Duodenal mucosa (tissue), 2 donors: ENCODE data around the gene GGTLC2.
"Not testable (repeated sequence)": the region's sequence is repeated elsewhere in the genome, so short reads cannot be mapped to it uniquely, and the experiment has no call there.

Experiments used
- H3K27ac ChIP-seq: one replicate; pipeline ENCODE4 v1.7.0; 2013; ENCODE audit warnings: low read depth, low read length
- H3K27me3 ChIP-seq, 2 donors: one replicate each; pipeline ENCODE4 v1.7.0; 2013; ENCODE audit warnings: low read length in 2 of 2, control low read depth in 1 of 2; ENCODE audit not compliant: insufficient read depth in 2 of 2, control insufficient read depth in 1 of 2
- H3K36me3 ChIP-seq, 2 donors: one replicate each; pipeline ENCODE4 v1.7.0; 2013; ENCODE audit warnings: low read length in 2 of 2, control low read depth in 1 of 2; ENCODE audit not compliant: insufficient read depth in 2 of 2, control insufficient read depth in 1 of 2
- H3K4me1 ChIP-seq, 2 donors: one replicate each; pipeline ENCODE4 v1.7.0; 2013; ENCODE audit warnings: low read length in 2 of 2, control low read depth in 1 of 2; ENCODE audit not compliant: insufficient read depth in 2 of 2, control insufficient read depth in 1 of 2
- H3K4me3 ChIP-seq, 2 donors: one replicate each; pipeline ENCODE4 v1.7.0; 2013; ENCODE audit warnings: low read length in 2 of 2, low read depth in 1 of 2
- H3K9ac ChIP-seq, 2 donors: one replicate each; pipeline ENCODE4 v1.7.0; 2013; ENCODE audit warnings: low read length in 2 of 2, low read depth in 1 of 2
- H3K9me3 ChIP-seq, 2 donors: one replicate each; pipeline ENCODE4 v1.7.0; 2013; ENCODE audit warnings: low read length in 2 of 2, control low read depth in 1 of 2; ENCODE audit not compliant: control insufficient read depth in 1 of 2

The GGTLC2 gene

DNA sequence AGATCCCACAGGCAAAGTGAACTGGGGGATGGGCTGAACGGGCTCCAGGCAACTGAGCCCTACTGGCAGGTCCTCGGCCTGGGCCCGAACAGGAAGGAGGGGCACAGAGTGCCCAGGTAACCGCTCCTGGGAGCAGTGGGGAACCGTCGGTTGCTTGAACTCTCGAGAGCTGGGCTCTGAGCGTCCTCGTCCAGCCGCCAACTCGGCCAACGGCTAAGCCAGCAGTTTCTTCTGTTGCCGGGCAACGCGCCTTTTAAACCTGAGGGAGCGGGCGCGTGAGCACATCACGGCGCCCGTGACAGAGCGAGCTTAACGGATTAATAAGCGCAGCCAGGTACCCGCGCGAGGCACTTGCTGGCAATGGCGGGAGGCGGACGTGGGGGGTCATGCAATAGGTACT lies at the start of gene GGTLC2:
GGTLC2 (plus strand) TSS at position 301 of the 400 bp plus-strand sequence. CDS start 1,732 bp downstream, outside the sequence.
- H3K4me3 ChIP-seq, H3K27me3 ChIP-seq, H3K9ac ChIP-seq, H3K27ac ChIP-seq, H3K36me3 ChIP-seq, H3K4me1 ChIP-seq, H3K9me3 ChIP-seq: not testable (repeated sequence)

DNA sequence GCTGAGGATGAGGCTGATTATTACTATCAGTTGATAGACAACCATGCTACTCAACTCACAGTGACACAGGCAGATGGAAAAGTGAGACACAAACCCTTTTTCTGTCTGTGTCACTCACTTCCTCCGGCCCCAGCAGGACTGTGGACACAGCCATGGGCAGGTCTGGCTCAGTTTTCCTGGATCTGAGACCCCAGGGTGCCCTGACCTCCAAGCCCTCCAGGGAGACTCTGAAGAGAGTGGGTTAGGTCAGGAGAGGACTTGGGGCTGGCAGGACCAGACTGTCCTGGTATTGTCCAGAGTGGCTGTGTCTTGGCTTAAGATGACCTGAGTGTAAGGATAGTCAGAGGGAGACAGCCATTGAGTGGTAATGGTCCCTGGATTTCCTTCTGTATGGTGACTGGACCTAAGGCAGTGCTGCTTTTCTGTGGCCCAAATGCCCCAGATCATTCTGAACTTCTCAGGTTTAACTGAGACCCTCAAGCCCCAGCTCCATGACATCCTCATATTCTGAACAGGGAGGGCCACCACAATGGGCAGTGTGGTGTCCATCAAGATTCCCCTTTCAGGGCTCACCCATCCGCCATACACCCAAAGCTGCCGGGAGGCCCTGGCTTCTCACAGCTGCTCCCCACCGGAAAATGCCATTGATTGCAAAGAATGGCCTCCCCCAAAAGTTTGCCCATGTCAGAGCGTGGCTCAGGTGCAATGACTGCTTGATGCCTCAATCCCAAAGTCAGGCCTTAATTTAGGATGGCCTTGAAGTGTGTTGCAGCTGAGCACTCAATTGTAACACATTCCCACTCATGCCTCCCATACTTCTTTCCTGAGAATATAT lies 49.2 kb upstream of the GGTLC2 start:
- Histone ChIP-seq H3K36me3 (no peaks in the 10 kb centered on the region), H3K4me3 (no peak overlapping the region), H3K27me3 (peaks cover 0 to 5% of the 10 kb centered on the region in 2 donors), H3K9ac (no peak overlapping the region), H3K27ac (no peak overlapping the region), H3K4me1 (no peaks in the 10 kb centered on the region), H3K9me3 (no peaks in the 10 kb centered on the region)

DNA sequence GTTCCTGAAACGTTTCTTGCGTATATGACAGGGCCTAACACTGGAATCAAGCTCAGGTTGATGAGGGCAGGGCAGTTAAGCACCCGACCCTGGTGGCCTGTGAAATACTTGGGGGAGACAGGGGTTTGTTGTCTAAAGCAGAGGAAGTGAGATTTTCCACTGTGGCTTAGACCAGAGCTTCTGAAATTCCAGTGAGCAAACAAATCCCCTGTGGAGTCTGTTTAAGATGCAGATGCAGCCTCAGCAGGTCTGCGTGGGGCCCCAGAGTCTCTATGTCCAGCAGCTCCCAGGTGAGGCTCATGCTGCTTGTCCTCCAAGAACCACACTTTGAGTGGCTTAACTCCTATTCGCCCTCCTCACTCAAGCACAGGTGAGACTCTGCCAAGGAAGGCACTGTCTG lies 46.3 kb upstream of the GGTLC2 start:
- Histone ChIP-seq H3K27ac (no peak overlapping the region), H3K9me3 (no peaks in the 10 kb centered on the region), H3K4me1 (no peaks in the 10 kb centered on the region), H3K27me3 (peaks cover 0 to under 1% of the 10 kb centered on the region in 2 donors), H3K4me3 (no peak overlapping the region), H3K36me3 (no peaks in the 10 kb centered on the region), H3K9ac (no peak overlapping the region)

DNA sequence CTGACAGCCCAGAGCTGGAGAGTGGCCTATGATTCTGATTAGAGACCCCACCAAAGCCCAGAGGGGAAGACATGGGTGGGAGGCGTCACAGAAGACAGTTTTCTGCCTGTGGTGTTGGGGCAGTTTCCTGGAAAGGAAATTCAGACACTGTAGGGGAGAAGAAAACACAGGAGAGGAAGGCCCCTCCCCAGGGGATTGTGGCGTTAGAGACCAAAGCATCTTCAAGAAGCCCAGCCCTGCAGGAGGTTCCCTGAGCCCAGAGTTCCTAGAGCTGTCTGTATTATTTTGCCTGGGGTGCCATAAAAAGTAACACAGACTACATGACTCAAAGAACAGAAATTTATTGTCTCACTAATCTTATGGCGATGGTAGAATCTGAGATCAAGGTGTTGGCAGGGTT lies 45.2 kb upstream of the GGTLC2 start:
- Histone ChIP-seq H3K4me1 (no peaks in the 10 kb centered on the region), H3K9ac (no peak overlapping the region), H3K9me3 (no peaks in the 10 kb centered on the region), H3K27ac (no peak overlapping the region), H3K36me3 (no peaks in the 10 kb centered on the region), H3K27me3 (no peaks in the 10 kb centered on the region), H3K4me3 (no peak overlapping the region)

DNA sequence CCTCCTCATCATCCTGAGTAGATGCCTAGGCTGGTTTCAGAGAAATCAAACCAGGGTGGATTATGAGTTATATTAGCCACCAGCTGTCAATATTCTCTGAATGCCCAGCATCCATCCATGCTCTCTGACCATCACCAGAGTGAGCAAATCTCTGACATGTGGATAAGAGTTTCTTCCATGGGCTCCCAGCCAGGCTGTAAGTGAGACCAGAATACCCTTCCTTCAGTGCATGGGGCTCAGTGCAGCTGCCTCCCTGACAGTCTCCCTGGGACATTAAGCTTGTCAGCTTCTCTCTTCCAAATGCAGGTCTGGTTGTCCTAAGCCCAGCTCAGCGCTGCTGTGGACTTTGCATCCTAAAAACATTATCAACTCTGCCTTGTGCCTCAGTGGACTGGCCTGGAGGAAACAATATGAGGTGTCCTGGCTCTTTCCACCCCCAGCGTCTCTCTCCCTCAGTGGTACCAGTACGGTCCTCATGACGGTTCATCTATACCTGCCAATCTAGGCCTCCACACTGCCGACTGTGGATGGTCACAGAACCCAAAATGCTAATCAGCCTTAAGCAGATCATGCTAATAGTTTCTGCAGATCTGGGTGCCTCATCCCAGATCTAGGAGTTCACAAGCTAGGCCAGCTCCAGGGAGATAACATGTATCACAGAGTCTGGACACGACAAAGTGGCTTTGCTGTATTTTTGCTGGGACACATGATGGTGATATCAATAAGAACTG lies 43.7 kb upstream of the GGTLC2 start:
- H3K4me1 ChIP-seq: no peaks in the 10 kb centered on the region
- no peaks in the 10 kb centered on the region for H3K9me3 ChIP-seq
- H3K27me3 ChIP-seq: no peaks in the 10 kb centered on the region
- no peaks in the 10 kb centered on the region for H3K36me3 ChIP-seq
- H3K9ac ChIP-seq: no peak overlapping the region
- H3K4me3 ChIP-seq: no peak overlapping the region
- no peak overlapping the region for H3K27ac ChIP-seq

DNA sequence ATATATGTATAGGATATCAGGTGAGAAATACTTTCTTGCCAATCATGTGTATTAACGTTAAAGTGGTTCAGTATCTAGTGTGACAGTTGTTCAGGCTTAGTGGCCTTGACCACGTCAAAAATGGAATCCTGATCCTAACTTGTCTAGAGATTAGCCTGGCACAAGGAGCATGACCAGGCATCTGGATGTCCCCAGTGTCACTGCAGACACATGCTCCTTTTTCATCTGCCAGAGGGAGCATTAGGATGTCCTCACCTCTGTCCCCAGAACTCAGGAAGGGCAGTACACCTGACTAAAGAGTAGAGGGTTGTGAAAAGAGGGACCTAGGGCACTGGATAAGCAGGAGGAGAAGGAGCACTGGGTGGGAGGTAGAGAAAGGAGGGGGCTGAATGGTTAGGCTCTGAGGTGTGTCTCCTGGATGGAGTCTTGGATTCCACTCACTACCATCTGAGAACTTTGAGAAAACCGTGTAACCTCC lies 40.9 kb upstream of the GGTLC2 start:
- no peaks in the 10 kb centered on the region for H3K36me3 ChIP-seq
- no peak overlapping the region for H3K4me3 ChIP-seq
- no peaks in the 10 kb centered on the region for H3K27me3 ChIP-seq
- no peak overlapping the region for H3K27ac ChIP-seq
- H3K9ac ChIP-seq: no peak overlapping the region
- H3K9me3 ChIP-seq: no peaks in the 10 kb centered on the region
- no peaks in the 10 kb centered on the region for H3K4me1 ChIP-seq

DNA sequence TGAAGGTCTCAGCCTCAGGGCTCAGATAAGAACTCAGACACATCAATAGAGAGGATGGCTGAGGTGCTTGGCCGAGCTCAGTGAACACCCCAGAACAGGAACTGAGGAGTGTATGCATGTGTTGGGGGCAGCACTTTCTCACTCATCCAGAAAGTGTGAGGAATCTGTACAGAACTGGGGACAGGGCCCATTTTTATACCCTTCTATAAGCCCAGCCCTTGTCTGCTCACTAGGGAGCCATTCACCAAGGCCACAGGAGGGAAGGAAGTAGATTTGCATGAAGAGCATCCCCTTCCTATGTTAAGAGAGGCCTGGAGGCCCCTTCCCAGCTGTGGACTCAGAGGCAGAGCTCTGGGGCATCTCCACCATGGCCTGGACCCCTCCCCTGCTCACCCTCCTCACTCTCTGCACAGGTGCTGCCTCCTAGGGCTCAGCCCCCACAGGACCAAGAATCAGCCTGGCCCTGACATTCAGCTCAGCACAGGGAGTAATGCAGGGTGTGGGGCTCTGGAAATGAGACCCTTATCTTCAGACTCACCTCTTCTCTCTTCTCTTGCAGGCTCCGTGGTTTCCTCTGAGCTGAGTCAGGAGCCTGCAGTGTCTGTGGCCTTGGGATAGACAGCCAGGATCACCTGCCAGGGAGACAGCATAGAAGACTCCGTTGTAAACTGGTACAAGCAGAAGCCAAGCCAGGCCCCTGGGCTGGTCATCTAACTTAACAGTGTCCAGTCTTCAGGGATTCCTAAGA lies 39.9 kb upstream of the GGTLC2 start:
- H3K36me3 ChIP-seq: no peaks in the 10 kb centered on the region
- no peaks in the 10 kb centered on the region for H3K27me3 ChIP-seq
- no peaks in the 10 kb centered on the region for H3K4me1 ChIP-seq
- no peaks in the 10 kb centered on the region for H3K9me3 ChIP-seq
- no peak overlapping the region for H3K4me3 ChIP-seq
- H3K9ac ChIP-seq: no peak overlapping the region
- no peak overlapping the region for H3K27ac ChIP-seq

DNA sequence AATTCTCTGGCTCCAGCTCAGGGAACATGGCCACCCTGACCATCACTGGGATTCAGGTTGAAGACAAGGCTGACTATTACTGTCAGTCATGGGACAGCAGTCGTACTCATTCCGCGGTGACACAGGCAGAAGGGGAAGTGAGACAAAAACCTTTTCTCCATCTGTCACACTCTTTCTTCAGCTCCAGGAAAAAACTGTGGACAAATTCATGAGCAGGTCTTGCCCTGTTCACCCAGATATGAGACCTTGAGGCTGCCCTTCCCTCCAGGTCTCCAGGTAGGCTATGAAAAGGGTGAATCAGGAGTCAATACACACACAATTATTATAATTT lies 39.4 kb upstream of the GGTLC2 start:
- Histone ChIP-seq H3K27me3 (no peaks in the 10 kb centered on the region), H3K4me3 (no peak overlapping the region)

DNA sequence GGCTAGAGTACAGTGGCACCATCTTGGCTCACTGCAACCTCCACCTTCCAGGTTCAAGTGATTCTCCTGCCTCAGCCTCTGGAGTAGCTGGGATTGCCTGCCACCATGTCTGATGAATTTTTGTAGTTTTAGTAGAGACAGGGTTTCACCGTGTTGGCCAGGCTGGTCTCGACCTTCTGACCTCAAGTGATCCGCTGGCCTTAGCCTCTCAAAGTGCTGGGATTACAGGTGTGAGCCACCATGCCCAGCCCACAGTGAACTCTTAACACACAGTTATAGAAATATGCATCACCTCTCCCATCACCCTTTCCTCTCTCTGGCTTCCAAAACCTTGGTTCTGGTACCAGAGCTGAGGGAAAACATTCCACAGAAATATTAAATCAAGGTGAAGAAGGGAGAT lies 36.4 kb upstream of the GGTLC2 start:
- H3K9ac ChIP-seq, H3K4me1 ChIP-seq, H3K36me3 ChIP-seq: not testable (repeated sequence)

More for the DNA sequence above, 39.4 kb upstream of the GGTLC2 start:
- Histone ChIP-seq H3K36me3 (no peaks in the 10 kb centered on the region), H3K4me1 (no peaks in the 10 kb centered on the region), H3K9ac (no peak overlapping the region), H3K9me3 (no peaks in the 10 kb centered on the region), H3K27ac (no peak overlapping the region)

DNA sequence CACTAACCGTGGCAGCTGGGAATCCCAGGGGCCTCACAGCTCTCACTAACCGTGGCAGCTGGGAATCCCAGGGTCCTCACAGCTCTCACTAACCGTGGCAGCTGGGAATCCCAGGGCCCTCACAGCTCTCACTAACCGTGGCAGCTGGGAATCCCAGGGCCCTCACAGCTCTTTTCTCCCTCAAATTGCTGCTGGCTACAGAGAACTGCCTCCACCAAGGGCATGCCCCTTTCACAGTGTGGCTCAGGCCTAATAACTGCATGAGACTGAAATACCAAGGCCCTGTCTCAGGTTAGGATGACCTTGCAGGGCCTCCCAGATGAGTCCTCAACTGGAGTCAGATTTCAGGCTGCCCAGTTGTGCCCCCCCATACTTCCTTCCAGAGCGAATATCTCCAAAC lies 35.1 kb upstream of the GGTLC2 start:
- Histone ChIP-seq H3K27ac (no peak overlapping the region), H3K4me3 (no peak overlapping the region), H3K4me1 (no peaks in the 10 kb centered on the region), H3K9me3 (no peaks in the 10 kb centered on the region), H3K9ac (no peak overlapping the region), H3K27me3 (no peaks in the 10 kb centered on the region), H3K36me3 (no peaks in the 10 kb centered on the region)

More for the DNA sequence above, 36.4 kb upstream of the GGTLC2 start:
- H3K4me3 ChIP-seq, H3K9me3 ChIP-seq, H3K27me3 ChIP-seq, H3K27ac ChIP-seq: not testable (repeated sequence)
